Measurements from ENCODE around the gene PDE4C.

DNA sequence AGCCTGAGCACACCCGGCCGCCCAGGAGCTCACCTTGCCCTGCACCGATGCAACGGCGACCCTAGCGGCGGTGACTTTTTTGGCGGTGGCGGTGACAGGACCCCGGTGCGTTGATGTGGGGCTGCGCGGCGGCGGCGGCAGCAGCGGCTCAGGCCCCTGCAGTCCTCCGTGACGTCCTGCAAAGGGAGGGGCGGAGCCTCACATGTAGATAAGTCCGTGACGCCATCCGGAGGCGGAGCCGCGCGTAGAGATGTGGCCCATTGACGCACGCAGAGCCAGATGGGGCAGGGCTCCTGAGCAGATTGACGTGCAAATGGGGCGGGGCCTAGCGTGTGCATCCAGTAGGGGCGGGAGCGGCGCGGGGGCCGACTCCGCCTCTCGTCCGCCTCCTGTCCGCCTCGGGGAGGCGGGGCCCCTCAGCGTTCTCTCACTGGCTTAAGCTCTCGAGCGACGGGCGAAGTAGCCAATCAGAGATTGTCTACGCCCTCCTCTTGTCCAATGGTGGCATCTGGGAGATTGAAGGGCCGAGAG, 22.3 kb downstream of the PDE4C start, which contains the start of gene RAB3A:
- TF ChIP-seq EZH2 (IDR thresholded peaks at IDR 0.05; ENCODE audit: low read length, unreplicated experiment) = no peak
- TF ChIP-seq, protein P1, sequence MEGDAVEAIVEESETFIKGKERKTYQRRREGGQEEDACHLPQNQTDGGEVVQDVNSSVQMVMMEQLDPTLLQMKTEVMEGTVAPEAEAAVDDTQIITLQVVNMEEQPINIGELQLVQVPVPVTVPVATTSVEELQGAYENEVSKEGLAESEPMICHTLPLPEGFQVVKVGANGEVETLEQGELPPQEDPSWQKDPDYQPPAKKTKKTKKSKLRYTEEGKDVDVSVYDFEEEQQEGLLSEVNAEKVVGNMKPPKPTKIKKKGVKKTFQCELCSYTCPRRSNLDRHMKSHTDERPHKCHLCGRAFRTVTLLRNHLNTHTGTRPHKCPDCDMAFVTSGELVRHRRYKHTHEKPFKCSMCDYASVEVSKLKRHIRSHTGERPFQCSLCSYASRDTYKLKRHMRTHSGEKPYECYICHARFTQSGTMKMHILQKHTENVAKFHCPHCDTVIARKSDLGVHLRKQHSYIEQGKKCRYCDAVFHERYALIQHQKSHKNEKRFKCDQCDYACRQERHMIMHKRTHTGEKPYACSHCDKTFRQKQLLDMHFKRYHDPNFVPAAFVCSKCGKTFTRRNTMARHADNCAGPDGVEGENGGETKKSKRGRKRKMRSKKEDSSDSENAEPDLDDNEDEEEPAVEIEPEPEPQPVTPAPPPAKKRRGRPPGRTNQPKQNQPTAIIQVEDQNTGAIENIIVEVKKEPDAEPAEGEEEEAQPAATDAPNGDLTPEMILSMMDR (conservative IDR thresholded peaks at IDR 0.05; ENCODE audit: low read depth, low read length) = no peak

All from PC-3 (cell line).